SK-N-SH (cell line): Measurements from ENCODE around the gene SLC25A30. TPM values are rescaled to one million over a fixed set of nuclear protein-coding genes. Genes with fewer than 3 reads are reported as not detected.

ENCODE experiments used
- CTCF ChIA-PET: fragments of 300-600, 350-600 bp; formaldehyde crosslinking; extraction: SDS; loops from one replicate; lab custom pipeline; 2021; lab: Yijun Ruan, JAX
- POLR2A ChIA-PET: fragments of 350-600 bp; sonication (Branson Sonifier 250); formaldehyde crosslinking; extraction: SDS; loops from one replicate; lab custom pipeline; 2020; ENCODE audit warnings: antibody characterized with exemption, inconsistent platforms; lab: Yijun Ruan, JAX
- DNase-seq: peaks from one replicate; pipeline ENCODE4 v3.0.0; 2012
- H2AFZ ChIP-seq: fragments of 200-600 bp; sonication (generic); 2 replicates; pipeline ENCODE4 v1.8.1; 2016; ENCODE audit warnings: antibody characterized with exemption, mild to moderate bottlenecking, low read depth
- H3F3A ChIP-seq: fragments of 200-600 bp; sonication (generic); replicated peaks from 2 replicates; pipeline ENCODE3; 2016; ENCODE audit warnings: antibody characterized with exemption, mild to moderate bottlenecking; ENCODE audit not compliant: insufficient read depth
- H3K27ac ChIP-seq, 2 experiments: fragments of 200-500 bp in 1 of 2; fragments of 200-600 bp in 1 of 2; sonication (Bioruptor generic) in 1 of 2; sonication (generic), shearing (Covaris generic) in 1 of 2; 2 replicates each; pipeline versions ENCODE4 v1.5.1 to v1.6.1; 2014 to 2016; ENCODE audit warnings: low read depth in 2 of 2, inconsistent platforms in 1 of 2, low read length in 1 of 2, mild to moderate bottlenecking in 1 of 2, mixed read lengths in 1 of 2
- H3K27me3 ChIP-seq: fragments of 200-600 bp; sonication (generic), shearing (Covaris generic); 2 replicates; pipeline ENCODE4 v1.6.1; 2016; ENCODE audit warnings: mixed run types; ENCODE audit not compliant: insufficient read depth
- H3K36me3 ChIP-seq, 2 experiments: fragments of 200-500 bp in 1 of 2; fragments of 200-600 bp in 1 of 2; sonication (Bioruptor generic) in 1 of 2; sonication (generic) in 1 of 2; replicated peaks in 1 of 2; 2 replicates each; pipeline versions ENCODE3 to v1.5.1; 2014 to 2016; ENCODE audit warnings: low read length in 1 of 2, mild to moderate bottlenecking in 1 of 2; ENCODE audit not compliant: insufficient read depth in 2 of 2, control insufficient read depth in 1 of 2
- H3K4me1 ChIP-seq, 2 experiments: fragments of 200-500 bp in 1 of 2; fragments of 200-600 bp in 1 of 2; sonication (Bioruptor generic) in 1 of 2; sonication (generic), shearing (Covaris generic) in 1 of 2; 2 replicates each; pipeline versions ENCODE4 v1.5.1 to v1.6.1; 2014 to 2016; ENCODE audit warnings: low read depth in 1 of 2, low read length in 1 of 2, mixed run types in 1 of 2; ENCODE audit not compliant: insufficient read depth in 2 of 2, control insufficient read depth in 1 of 2
- H3K4me2 ChIP-seq: fragments of 200-600 bp; sonication (generic), shearing (Covaris generic); 2 replicates; pipeline ENCODE4 v1.6.1; 2017; ENCODE audit warnings: mixed run types
- H3K4me3 ChIP-seq, 2 experiments: fragments of 200-500 bp in 1 of 2; fragments of 200-600 bp in 1 of 2; sonication (Bioruptor generic) in 1 of 2; sonication (generic), shearing (Covaris generic) in 1 of 2; 2 replicates each; pipeline versions ENCODE4 v1.5.1 to v1.8.1; 2014 to 2016; ENCODE audit warnings: low read depth in 2 of 2, inconsistent platforms in 1 of 2, low read length in 1 of 2, mild to moderate bottlenecking in 1 of 2, mixed read lengths in 1 of 2, moderate library complexity in 1 of 2
- H3K79me2 ChIP-seq: fragments of 200-600 bp; sonication (generic); 2 replicates; pipeline ENCODE4 v1.8.1; 2017; ENCODE audit warnings: mild to moderate bottlenecking; ENCODE audit not compliant: insufficient read depth
- H3K9ac ChIP-seq: fragments of 200-600 bp; sonication (generic); 2 replicates; pipeline ENCODE4 v1.6.1; 2017; ENCODE audit warnings: mixed run types
- H3K9me2 ChIP-seq: fragments of 200-600 bp; sonication (generic); 2 replicates; pipeline ENCODE4 v1.6.1; 2017; ENCODE audit warnings: mixed run types
- H3K9me3 ChIP-seq: fragments of 200-600 bp; sonication (generic); 2 replicates; pipeline ENCODE4 v1.6.1; 2017; ENCODE audit warnings: mixed run types, mild to moderate bottlenecking, moderate library complexity
- H4K20me1 ChIP-seq: fragments of 200-600 bp; sonication (generic); 2 replicates; pipeline ENCODE4 v1.6.1; 2017; ENCODE audit warnings: mild to moderate bottlenecking, mixed run types; ENCODE audit not compliant: insufficient read depth
- CHD2 ChIP-seq: fragments of 150-350 bp; IDR thresholded peaks from 2 replicates; pipeline ENCODE4 v1.6.1; 2018; ENCODE audit warnings: low read length; ENCODE audit not compliant: partially characterized antibody
- ELF1 ChIP-seq: IDR thresholded peaks from 2 replicates; pipeline ENCODE4 v1.4.0; 2012
- EZH2phosphoT487 ChIP-seq: fragments of 200-600 bp; sonication (generic); IDR thresholded peaks from 2 replicates; pipeline ENCODE4 v1.6.1; 2017; ENCODE audit warnings: low read depth, mixed run types, mild to moderate bottlenecking, antibody characterized with exemption, moderate library complexity, borderline replicate concordance
- FOXJ3 ChIP-seq: sonication (generic); formaldehyde crosslinking; IDR thresholded peaks from 2 replicates; pipeline ENCODE4 v1.5.1; 2020; ENCODE audit warnings: mild to moderate bottlenecking, missing genetic modification reagents
- FOXM1 ChIP-seq: IDR thresholded peaks from 2 replicates; pipeline ENCODE4 v1.4.0; 2012; ENCODE audit warnings: low read depth, mild to moderate bottlenecking
- GATA2 ChIP-seq: sonication (generic); formaldehyde crosslinking; IDR thresholded peaks from 2 replicates; pipeline ENCODE4 v1.5.0; 2020; ENCODE audit warnings: mild to moderate bottlenecking, missing genetic modification reagents
- JUND ChIP-seq: IDR thresholded peaks from 2 replicates; pipeline ENCODE4 v1.4.0; 2012
- MEF2A ChIP-seq: IDR thresholded peaks from 2 replicates; pipeline ENCODE4 v1.4.0; 2012; ENCODE audit warnings: low read depth, borderline replicate concordance
- MXI1 ChIP-seq: IDR thresholded peaks from 2 replicates; pipeline ENCODE4 v1.6.1; 2012; ENCODE audit warnings: mild to moderate bottlenecking, low read depth, low read length, improper control_type of control experiment
- NFIC ChIP-seq: IDR thresholded peaks from 2 replicates; pipeline ENCODE4 v1.4.0; 2012; ENCODE audit warnings: borderline replicate concordance
- POLR2AphosphoS5 ChIP-seq: IDR thresholded peaks from 2 replicates; pipeline ENCODE4 v1.6.1; 2012; ENCODE audit warnings: low read depth, low read length
- RXRA ChIP-seq: IDR thresholded peaks from 2 replicates; pipeline ENCODE4 v1.4.0; 2012; ENCODE audit warnings: low read depth, mild to moderate bottlenecking, borderline replicate concordance
- SMC3 ChIP-seq: IDR thresholded peaks from 2 replicates; pipeline ENCODE4 v1.6.1; 2012; ENCODE audit warnings: low read depth, low read length, improper control_type of control experiment
- YY1 ChIP-seq: IDR thresholded peaks from 2 replicates; pipeline ENCODE4 v1.4.0; 2012; ENCODE audit warnings: low read depth, mild to moderate bottlenecking
- WGBS: methylation state at CpG from one replicate; pipeline ENCODE4 v1.1.6; 2017; ENCODE audit warnings: low lambda C conversion rate; 5-methylcytosine and 5-hydroxymethylcytosine counted together
- polyA plus RNA-seq, 3 experiments: library from polyadenylated mRNA; depleted of rRNA; stranded (reverse); fragments of >200 nt; gene quantifications; 2 replicates each; pipeline ENCODE4 v1.2.3, GENCODE V29; 2012
- TF ChIP-seq, protein P1 (sequence below): IDR thresholded peaks from 2 replicates; pipeline ENCODE4 v1.4.0; 2012; ENCODE audit warnings: low read depth
- TF ChIP-seq, protein P2 (sequence below): IDR thresholded peaks from 2 replicates; pipeline ENCODE4 v1.4.0; 2012; ENCODE audit warnings: low read depth, borderline replicate concordance
- TF ChIP-seq, protein P3 (sequence below): IDR thresholded peaks from 2 replicates; pipeline ENCODE4 v1.6.1; 2012; ENCODE audit warnings: mild to moderate bottlenecking, low read depth, low read length, moderate library complexity

Gene SLC25A30
- polyA plus RNA-seq, 1 of the 3 experiments (the other 2 are of a cell fraction), result 9.6 TPM

DNA sequence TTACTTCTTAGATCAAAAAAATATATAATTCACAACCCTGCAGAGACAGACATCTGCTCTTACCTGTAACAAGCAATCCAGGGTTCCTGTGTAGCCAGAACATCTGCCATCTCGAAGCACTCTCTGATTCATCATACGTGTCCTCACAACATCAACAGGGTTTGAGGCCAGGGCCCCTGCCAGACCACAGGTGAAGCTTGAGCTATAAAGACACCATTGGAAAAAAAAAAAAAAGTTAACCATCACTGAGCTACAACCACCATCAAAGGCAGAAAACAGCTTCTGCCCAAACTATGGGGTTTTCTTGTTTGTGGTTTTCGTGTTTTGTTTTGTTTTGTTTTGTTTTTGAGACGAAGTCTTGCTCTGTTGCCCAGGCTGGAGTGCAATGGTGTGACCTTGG, 19.3 kb downstream of the SLC25A30 start:
- H3K4me2 ChIP-seq, result no peak overlapping the region
- H3K4me3 ChIP-seq, result no peak overlapping the region
- H3K9me2 ChIP-seq, result no peaks in the 10 kb centered on the region
- no peak overlapping the region for H3K9ac ChIP-seq
- 91% methylated on average over 4 of the region's 4 CpGs for WGBS
- no peaks in the 10 kb centered on the region for H3K79me2 ChIP-seq
- ChIA-PET CTCF (no interaction called here), POLR2A (no interaction called here)
- no peak overlapping the region for H3K27ac ChIP-seq
- peaks cover 5% of the 10 kb centered on the region for H3F3A ChIP-seq
- TF ChIP-seq, protein P1, sequence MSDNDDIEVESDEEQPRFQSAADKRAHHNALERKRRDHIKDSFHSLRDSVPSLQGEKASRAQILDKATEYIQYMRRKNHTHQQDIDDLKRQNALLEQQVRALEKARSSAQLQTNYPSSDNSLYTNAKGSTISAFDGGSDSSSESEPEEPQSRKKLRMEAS, result no peak
- TF ChIP-seq ELF1 (no peak), JUND (no peak), YY1 (no peak), MEF2A (no peak), GATA2 (no peak), MXI1 (no peak), POLR2AphosphoS5 (no peak), SMC3 (no peak), CHD2 (no peak), FOXJ3 (CRISPR knock-in tag) (no peak), EZH2phosphoT487 (no peak), NFIC (no peak), FOXM1 (no peak), RXRA (no peak)
- TF ChIP-seq, protein P2, sequence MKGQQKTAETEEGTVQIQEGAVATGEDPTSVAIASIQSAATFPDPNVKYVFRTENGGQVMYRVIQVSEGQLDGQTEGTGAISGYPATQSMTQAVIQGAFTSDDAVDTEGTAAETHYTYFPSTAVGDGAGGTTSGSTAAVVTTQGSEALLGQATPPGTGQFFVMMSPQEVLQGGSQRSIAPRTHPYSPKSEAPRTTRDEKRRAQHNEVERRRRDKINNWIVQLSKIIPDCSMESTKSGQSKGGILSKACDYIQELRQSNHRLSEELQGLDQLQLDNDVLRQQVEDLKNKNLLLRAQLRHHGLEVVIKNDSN, result no peak
- TF ChIP-seq, protein P3, sequence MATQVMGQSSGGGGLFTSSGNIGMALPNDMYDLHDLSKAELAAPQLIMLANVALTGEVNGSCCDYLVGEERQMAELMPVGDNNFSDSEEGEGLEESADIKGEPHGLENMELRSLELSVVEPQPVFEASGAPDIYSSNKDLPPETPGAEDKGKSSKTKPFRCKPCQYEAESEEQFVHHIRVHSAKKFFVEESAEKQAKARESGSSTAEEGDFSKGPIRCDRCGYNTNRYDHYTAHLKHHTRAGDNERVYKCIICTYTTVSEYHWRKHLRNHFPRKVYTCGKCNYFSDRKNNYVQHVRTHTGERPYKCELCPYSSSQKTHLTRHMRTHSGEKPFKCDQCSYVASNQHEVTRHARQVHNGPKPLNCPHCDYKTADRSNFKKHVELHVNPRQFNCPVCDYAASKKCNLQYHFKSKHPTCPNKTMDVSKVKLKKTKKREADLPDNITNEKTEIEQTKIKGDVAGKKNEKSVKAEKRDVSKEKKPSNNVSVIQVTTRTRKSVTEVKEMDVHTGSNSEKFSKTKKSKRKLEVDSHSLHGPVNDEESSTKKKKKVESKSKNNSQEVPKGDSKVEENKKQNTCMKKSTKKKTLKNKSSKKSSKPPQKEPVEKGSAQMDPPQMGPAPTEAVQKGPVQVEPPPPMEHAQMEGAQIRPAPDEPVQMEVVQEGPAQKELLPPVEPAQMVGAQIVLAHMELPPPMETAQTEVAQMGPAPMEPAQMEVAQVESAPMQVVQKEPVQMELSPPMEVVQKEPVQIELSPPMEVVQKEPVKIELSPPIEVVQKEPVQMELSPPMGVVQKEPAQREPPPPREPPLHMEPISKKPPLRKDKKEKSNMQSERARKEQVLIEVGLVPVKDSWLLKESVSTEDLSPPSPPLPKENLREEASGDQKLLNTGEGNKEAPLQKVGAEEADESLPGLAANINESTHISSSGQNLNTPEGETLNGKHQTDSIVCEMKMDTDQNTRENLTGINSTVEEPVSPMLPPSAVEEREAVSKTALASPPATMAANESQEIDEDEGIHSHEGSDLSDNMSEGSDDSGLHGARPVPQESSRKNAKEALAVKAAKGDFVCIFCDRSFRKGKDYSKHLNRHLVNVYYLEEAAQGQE, result no peak
- H2AFZ ChIP-seq, result no peak overlapping the region
- no peaks in the 10 kb centered on the region for H3K9me3 ChIP-seq
- no peaks in the 10 kb centered on the region for H4K20me1 ChIP-seq
- H3K36me3 ChIP-seq, result peaks cover 34 to 46% of the 10 kb centered on the region in 2 experiments
- H3K27me3 ChIP-seq, result no peaks in the 10 kb centered on the region
- no peaks in the 10 kb centered on the region for H3K4me1 ChIP-seq
- no peak for DNase-seq
